SKM-1 (cell line): ENCODE results near the gene C1GALT1C1.
"Not testable (repeated sequence)": the region's sequence is repeated elsewhere in the genome, so short reads cannot be mapped to it uniquely, and the experiment has no call there.

ENCODE experiments used
- DNase-seq: peaks from one replicate; lab custom pipeline; 2025; ENCODE audit not compliant: unreplicated experiment; lab: John Stamatoyannopoulos, UW

Gene C1GALT1C1

DNA sequence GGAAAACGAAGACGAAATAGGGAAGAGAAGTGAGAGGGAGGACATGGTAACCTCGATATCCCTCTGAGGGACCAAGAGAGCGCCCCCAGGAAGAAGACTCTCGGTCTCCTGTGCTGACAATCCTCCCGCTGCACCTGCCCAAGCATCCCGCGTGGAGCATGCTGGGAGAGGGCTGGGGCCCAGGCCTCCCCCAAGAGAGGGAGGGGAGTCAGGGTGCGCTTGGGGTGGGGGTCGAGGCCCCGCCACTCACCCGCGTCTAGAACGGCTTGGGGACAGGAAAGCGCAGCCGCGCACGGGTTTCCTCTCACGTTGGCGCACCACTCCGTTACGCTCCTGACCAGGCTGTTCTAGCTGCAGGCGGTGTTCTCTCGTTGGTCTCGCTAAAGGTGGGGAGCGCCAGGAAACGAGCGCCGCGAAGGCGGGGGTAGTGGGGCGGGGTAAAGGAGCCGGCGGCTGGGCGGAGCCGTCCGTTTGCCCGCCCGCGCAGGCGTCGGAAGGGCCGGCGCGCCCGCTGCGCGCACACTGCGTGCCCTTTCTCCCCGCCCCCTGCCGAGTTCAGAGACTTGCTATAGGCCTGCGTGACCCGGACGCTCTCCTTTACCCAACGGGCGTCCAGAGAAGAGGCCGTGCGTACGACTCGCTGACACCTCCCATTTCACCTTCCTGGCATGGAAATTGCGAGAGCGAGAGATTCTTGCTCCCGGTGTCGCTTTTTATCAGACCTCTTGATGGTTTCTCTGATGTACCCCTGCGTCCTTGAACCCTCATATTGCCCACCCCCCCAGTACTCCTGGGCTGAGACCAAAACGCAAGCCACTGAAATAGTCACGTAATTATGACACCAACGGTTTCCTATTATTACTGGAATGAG, at the start of gene C1GALT1C1:
Gene C1GALT1C1 (minus strand): TSS at position 388 of the 871 bp plus-strand sequence. CDS start 2,888 bp downstream, outside the sequence.
- DNase-seq = peak; percentile 89

- no peak for DNase-seq
Measured at GRCh38 chrX:120677004-120677652, 47.3 kb upstream of the C1GALT1C1 start.

DNA sequence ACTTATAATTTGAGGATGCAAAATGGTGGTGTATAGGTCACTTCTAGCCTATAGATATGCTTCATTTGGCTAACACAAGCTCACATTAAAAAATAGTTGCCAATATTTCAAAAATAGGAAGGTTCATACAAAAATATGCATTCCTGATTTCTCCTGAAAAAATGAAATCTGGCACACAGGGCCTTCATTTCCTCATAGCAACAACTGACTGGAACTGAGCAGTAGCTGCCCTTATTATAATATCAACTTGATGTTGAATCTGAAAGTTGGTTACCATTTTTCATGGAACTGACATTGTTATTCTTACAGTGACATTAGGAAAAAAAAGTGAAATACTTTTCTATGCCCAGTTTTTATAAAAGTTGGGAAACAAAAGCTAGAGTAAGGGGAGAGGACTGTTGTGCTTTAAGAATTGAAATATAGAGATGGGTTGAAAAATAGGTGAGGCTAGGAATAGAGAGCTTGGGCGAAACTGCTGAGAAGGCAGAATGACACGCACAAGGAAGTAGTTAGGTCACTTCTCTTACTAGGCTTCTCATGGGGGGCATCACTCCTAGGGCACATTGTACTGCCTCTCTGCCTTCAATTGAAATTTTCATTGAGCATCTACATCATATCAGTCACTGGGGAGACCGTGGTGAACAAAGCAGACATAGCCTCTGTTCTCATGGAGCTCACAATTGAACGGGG, 43.1 kb upstream of the C1GALT1C1 start:
- DNase-seq = no peak

DNA sequence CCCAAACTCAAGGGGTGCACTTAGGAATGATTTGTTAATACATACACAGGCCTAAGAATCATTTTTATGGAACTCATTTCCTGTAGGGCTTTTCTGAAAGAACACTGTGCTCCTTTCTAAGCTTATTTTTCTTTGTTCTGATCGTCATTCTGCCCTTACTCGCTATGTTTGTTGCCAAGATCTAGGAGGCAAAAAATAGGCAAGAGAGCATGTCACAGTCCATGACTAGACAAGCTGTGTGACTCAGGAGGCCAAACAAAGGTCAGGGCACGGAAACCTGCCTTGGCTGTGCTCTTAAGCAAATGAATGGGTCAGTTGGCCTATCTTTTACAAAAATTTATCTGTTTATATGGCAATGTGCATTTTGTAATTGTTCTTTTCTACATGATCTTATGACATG, 42.5 kb upstream of the C1GALT1C1 start:
- DNase-seq = no peak

DNA sequence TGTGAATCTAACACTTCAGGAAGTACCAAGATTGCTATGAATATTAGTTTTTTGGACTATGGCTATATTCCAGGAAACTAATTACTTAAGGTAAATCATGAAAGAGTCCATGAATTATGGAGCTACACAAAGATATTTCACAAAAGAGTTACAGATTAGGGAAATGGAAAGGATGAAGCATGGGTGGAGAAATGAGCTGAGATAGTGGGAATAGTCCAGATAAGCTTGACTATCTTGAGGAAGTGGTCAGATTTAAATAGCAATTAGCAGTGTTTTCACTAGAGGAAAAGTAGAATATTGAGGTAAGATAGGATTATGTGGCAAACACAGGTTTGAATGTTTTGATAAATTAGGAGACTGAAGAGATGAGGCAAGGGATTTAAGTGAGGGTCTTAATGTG, 42.1 kb upstream of the C1GALT1C1 start:
- no peak for DNase-seq

DNA sequence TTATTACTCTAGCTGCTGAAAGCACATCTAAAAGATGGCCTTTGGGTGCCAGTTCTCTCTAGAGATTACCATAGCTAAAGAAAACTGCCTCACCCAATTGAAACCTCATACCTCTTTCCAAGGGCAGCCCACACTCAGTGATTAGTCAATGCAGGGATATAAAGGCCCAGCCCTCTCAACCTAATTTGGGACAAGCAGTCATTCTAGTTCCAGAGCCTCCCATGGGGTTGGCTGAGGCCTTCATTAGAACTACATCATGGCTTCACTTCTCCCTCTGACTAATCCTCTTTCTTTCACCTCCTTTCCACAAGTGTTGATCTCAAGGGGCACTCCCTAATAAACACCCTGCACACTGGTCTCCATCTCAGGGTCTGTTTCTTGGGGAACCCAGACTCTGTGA, 38.5 kb upstream of the C1GALT1C1 start:
- DNase-seq = no peak

- not testable (repeated sequence) for DNase-seq
Measured at GRCh38 chrX:120664535-120664934, 34.7 kb upstream of the C1GALT1C1 start.

DNA sequence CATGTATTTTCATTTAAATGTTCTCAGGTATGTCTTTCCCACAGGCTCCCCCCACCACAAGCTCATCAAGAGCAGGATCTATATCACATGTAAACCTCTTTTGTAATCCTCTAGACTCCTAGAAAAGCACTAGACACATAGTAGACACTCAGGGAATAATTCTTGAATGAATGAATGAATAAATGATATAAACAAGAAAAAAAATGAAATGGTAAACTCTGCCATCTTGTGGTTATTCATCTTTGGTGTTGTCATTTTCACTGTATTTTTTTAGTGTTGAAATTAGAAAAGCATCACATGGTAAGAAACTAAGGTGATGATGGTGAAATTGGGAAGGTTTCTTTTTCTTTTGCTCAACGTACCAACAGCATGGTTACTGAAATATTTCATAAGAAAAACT, 34.2 kb upstream of the C1GALT1C1 start:
- no peak for DNase-seq

DNA sequence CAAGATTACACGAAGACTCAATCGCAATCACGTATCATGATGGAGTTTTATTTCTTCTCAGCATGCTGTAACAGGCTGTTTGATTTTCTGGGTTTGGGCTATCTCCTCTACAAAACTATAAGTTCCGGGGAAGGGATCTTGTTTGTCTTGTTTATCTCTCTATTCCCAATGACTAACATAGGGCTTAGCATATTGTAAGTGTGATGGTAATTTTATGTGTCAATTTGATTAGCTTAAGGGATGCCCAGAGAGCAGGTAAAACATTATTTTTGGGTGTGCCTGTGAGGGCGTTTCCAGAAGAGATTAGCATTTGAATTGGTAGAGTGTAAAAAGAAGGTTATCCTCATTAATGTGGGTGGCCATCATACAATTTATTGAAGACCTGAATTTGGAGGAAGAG, 32.8 kb upstream of the C1GALT1C1 start:
- DNase-seq = no peak

DNA sequence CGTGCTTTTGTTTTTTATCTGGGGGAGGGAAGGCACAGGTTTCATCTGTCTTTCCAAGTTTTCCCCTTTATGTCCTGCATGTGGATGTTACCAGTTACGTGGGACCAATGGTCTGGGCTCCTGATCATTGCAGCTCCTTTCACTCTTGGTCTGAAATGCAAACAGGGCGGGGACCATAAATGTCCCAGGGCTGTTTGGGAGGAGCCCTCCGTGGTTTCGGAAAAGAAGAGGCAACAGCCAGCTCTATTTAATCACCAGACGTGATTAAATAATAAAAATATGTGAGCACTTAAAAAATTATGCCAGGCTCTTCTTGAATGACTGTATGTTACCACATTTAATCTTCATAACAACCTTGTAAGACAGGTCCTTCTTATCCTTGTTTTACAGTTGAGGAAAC, 30.8 kb upstream of the C1GALT1C1 start:
- no peak for DNase-seq

GRCh38 chrX:120653000-120653399, 23.1 kb upstream of the C1GALT1C1 start:
- no peak for DNase-seq

GRCh38 chrX:120652256-120652655, 22.4 kb upstream of the C1GALT1C1 start:
- not testable (repeated sequence) for DNase-seq

DNA sequence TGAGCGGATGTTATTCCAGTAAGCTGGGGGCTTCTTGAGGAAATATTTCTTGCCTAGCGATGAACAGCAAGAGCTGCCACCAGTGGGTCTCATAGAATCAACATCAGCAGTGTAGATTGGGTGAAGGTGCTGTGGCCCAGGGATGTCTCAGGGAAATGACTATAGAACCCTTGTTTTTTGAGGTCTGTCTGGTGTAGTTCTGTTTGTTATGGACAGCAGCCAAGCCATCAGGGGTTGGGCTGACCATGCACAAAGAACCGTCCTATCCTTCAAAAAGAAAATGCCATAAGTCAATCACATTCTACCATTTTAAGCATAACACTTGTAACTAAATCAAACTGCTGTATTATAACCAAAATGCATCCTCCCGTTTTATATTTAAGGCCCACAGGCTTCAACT, 17.3 kb upstream of the C1GALT1C1 start:
- no peak for DNase-seq

GRCh38 chrX:120642871-120643270, 13.0 kb upstream of the C1GALT1C1 start:
- no peak for DNase-seq

GRCh38 chrX:120638619-120639018, 8.8 kb upstream of the C1GALT1C1 start:
- no peak for DNase-seq

- DNase-seq = no peak
Measured at GRCh38 chrX:120625371-120625770, 4.5 kb downstream of the C1GALT1C1 start.

DNA sequence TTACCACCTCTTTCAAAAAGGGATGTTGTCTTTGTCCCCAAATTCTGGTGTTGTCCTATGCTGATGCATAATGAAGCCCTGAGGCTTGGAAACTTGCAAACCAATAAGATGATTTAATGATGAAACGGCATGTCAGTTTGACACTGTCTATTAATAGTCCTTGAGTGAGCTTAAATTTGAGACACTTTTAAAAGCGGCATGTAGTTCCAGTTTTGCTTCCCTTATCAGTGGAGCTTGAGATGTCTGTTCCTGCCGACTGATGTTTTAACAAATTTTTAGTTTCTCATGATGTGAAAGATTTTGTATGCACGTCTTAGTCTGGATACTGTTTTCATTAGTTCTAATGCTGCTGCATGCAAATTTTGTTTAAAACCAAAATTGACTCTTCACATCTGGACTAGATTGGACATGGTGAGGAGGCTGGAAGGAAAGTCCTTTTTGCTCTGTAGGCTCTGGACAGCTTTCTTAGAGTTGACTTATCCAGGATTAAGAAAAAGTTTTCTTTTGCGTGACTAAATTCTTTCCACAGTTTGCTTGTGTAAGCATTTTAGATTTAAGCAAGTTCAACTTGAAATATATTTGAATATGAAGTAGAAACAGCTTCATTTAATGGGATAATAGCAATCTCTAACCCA, 11.7 kb downstream of the C1GALT1C1 start:
- DNase-seq = no peak

GRCh38 chrX:120614816-120615215, 15.0 kb downstream of the C1GALT1C1 start:
- DNase-seq = no peak

- DNase-seq = no peak
Measured at GRCh38 chrX:120612086-120612485, 17.8 kb downstream of the C1GALT1C1 start.

- peak; percentile 11 for DNase-seq
Measured at GRCh38 chrX:120604361-120604782, 25.5 kb downstream of the C1GALT1C1 start.

DNA sequence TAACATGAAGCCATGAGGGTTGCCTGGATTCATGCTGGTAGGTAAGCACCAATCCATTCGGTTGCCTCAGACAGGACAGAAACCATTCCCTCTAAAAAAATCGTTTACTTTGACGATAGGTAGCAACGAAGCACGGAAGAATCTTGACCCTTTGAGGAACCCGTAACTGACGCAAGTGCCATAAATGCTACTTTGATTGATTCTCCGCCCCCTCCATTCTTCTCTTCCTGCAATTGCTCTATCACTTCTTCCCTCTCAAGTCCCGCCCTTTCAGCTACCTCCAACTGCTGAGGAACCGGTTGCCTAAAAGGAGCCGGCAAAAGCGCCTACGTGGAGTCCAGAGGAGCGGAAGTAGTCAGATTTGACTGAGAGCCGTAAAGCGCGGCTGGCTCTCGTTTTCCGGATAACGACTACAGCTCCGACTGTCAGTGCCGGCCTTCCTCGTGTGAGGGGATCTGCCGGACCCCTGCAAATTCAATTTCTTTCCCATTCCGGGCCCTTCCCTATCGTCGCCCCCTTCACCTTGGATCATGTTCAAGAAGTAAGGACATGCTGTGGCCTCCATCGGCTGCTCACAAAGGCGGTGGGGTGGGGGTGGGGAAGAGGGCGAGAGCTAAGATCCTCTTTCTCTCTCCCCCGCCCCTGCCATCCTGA, 26.0 kb downstream of the C1GALT1C1 start, which contains the start of gene MCTS1:
Gene MCTS1 (plus strand): TSS at position 395 of the 654 bp plus-strand sequence. CDS start 136 bp downstream, at position 531.
- peak; percentile 77 for DNase-seq
